Liver (tissue), 9 donors: ENCODE data around the gene TMEM51. TPM values are rescaled to one million over a fixed set of nuclear protein-coding genes. Genes with fewer than 3 reads are reported as not detected.

ENCODE experiments used
- DNase-seq: peaks from one replicate; pipeline ENCODE4 v3.0.0-alpha.2; 2017; ENCODE audit warnings: low spot score
- H3K27ac ChIP-seq, 2 donors: one replicate each; pipeline ENCODE4 v1.7.0; 2013; ENCODE audit warnings: inconsistent platforms in 2 of 2, low read length in 2 of 2, control low read depth in 1 of 2, low read depth in 1 of 2, mild to moderate bottlenecking in 1 of 2
- H3K27me3 ChIP-seq, 4 donors: one replicate each; pipeline versions ENCODE4 v1.6.1 to v1.7.0; 2013; ENCODE audit warnings: low read length in 3 of 4, inconsistent platforms in 1 of 4, mild to moderate bottlenecking in 1 of 4, moderate library complexity in 1 of 4; ENCODE audit not compliant: control insufficient read depth in 4 of 4, insufficient read depth in 4 of 4
- H3K36me3 ChIP-seq, 4 donors: one replicate each; pipeline versions ENCODE4 v1.6.1 to v1.7.0; 2013; ENCODE audit warnings: low read length in 3 of 4, mild to moderate bottlenecking in 3 of 4, low read depth in 1 of 4, moderate library complexity in 1 of 4; ENCODE audit not compliant: control insufficient read depth in 4 of 4, insufficient read depth in 3 of 4
- H3K4me1 ChIP-seq, 4 donors: one replicate each; pipeline versions ENCODE4 v1.6.1 to v1.7.0; 2013; ENCODE audit warnings: low read length in 3 of 4, mild to moderate bottlenecking in 3 of 4, moderate library complexity in 1 of 4; ENCODE audit not compliant: control insufficient read depth in 4 of 4, insufficient read depth in 4 of 4
- H3K4me3 ChIP-seq, 3 donors: one replicate each; pipeline versions ENCODE4 v1.6.1 to v1.7.0; 2013; ENCODE audit warnings: low read length in 3 of 3, control low read depth in 1 of 3, low read depth in 1 of 3, mild to moderate bottlenecking in 1 of 3
- H3K9ac ChIP-seq, 2 donors: one replicate each; pipeline ENCODE4 v1.7.0; 2013; ENCODE audit warnings: low read length in 2 of 2, mild to moderate bottlenecking in 2 of 2, moderate library complexity in 2 of 2, control low read depth in 1 of 2, low read depth in 1 of 2
- H3K9me3 ChIP-seq, 4 donors: one replicate each; pipeline versions ENCODE4 v1.6.1 to v1.7.0; 2013; ENCODE audit warnings: low read length in 3 of 4; ENCODE audit not compliant: control insufficient read depth in 4 of 4
- EGR1 ChIP-seq, 2 donors: IDR thresholded peaks; 2 replicates each; pipeline ENCODE4 v1.6.1; 2016 to 2018; ENCODE audit warnings: antibody characterized with exemption in 2 of 2, low read depth in 2 of 2
- FOXA1 ChIP-seq: IDR thresholded peaks from 2 replicates; pipeline ENCODE4 v1.6.1; 2016; ENCODE audit warnings: antibody characterized with exemption
- FOXA2 ChIP-seq: IDR thresholded peaks from 2 replicates; pipeline ENCODE4 v1.6.1; 2016; ENCODE audit warnings: antibody characterized with exemption
- GABPA ChIP-seq, 2 donors: IDR thresholded peaks in 1 of 2; conservative IDR thresholded peaks in 1 of 2; 2 replicates each; pipeline ENCODE4 v1.6.1; 2016; ENCODE audit warnings: antibody characterized with exemption in 2 of 2, mild to moderate bottlenecking in 1 of 2, moderate library complexity in 1 of 2
- HNF4A ChIP-seq, 2 donors: conservative IDR thresholded peaks; 2 replicates each; pipeline ENCODE4 v1.6.1; 2016; ENCODE audit warnings: antibody characterized with exemption in 2 of 2, mild to moderate bottlenecking in 2 of 2
- HNF4G ChIP-seq: IDR thresholded peaks from 2 replicates; pipeline ENCODE4 v1.6.1; 2016; ENCODE audit warnings: antibody characterized with exemption
- JUND ChIP-seq, 2 donors: IDR thresholded peaks; 2 replicates each; pipeline ENCODE4 v1.6.1; 2016; ENCODE audit warnings: antibody characterized with exemption in 2 of 2
- NR2F2 ChIP-seq: IDR thresholded peaks from 2 replicates; pipeline ENCODE4 v1.6.1; 2016; ENCODE audit warnings: antibody characterized with exemption
- RAD21 ChIP-seq, 2 donors: IDR thresholded peaks; 2 replicates each; pipeline ENCODE4 v1.6.1; 2016; ENCODE audit warnings: antibody characterized with exemption in 2 of 2, mild to moderate bottlenecking in 2 of 2
- SP1 ChIP-seq: IDR thresholded peaks from 2 replicates; pipeline ENCODE4 v1.6.1; 2018; ENCODE audit warnings: antibody characterized with exemption, mild to moderate bottlenecking
- TAF1 ChIP-seq: conservative IDR thresholded peaks from 2 replicates; pipeline ENCODE4 v1.6.1; 2016; ENCODE audit warnings: antibody characterized with exemption, mild to moderate bottlenecking
- YY1 ChIP-seq: IDR thresholded peaks from 2 replicates; pipeline ENCODE4 v1.6.1; 2016; ENCODE audit warnings: antibody characterized with exemption, mild to moderate bottlenecking
- WGBS: extraction: QIAGEN DNeasy Blood & Tissue Kit; methylation state at CpG from one replicate; pipeline ENCODE4 v1.1.7; 2013; 5-methylcytosine and 5-hydroxymethylcytosine counted together
- polyA plus RNA-seq, 2 donors: library from polyadenylated mRNA; stranded (reverse) in 1 of 2; unstranded in 1 of 2; fragments of 200-250 nt in 1 of 2; fragments of >200 nt in 1 of 2; fragmentation: Nextera tagmentation in 1 of 2; extraction: Ambion mirVana in 1 of 2; gene quantifications; one replicate each; pipeline versions ENCODE4 v1.2.1 to v1.2.3, GENCODE V29; 2013 to 2015
- total RNA-seq, 2 donors: library from RNA; depleted of rRNA; stranded (reverse); fragments of >200 nt; gene quantifications; one replicate each; pipeline ENCODE4 v1.2.3, GENCODE V29; 2014
- TF ChIP-seq, protein P1 (sequence below): IDR thresholded peaks from 2 replicates; pipeline ENCODE4 v1.6.1; 2016; ENCODE audit warnings: antibody characterized with exemption
- TF ChIP-seq, protein P2 (sequence below): fragments of 150-350 bp; IDR thresholded peaks from 2 replicates; pipeline ENCODE4 v1.5.1; 2017; ENCODE audit warnings: improper control_type of control experiment, low read depth, low read length; ENCODE audit not compliant: missing input control
- TF ChIP-seq, protein P3 (sequence below): IDR thresholded peaks from 2 replicates; pipeline ENCODE4 v1.6.1; 2016; ENCODE audit warnings: antibody characterized with exemption
- TF ChIP-seq, protein P4 (sequence below): IDR thresholded peaks from 2 replicates; pipeline ENCODE4 v1.6.1; 2016; ENCODE audit warnings: antibody characterized with exemption
- donor health status: healthy.
- donor health status: healthy.
- donor health status: healthy.
- donor health status: healthy.
- donor health status: healthy.

The TMEM51 gene
- total and polyA plus RNA-seq, 4 donors = 1.3 to 2.7 (median 1.9) TPM

DNA sequence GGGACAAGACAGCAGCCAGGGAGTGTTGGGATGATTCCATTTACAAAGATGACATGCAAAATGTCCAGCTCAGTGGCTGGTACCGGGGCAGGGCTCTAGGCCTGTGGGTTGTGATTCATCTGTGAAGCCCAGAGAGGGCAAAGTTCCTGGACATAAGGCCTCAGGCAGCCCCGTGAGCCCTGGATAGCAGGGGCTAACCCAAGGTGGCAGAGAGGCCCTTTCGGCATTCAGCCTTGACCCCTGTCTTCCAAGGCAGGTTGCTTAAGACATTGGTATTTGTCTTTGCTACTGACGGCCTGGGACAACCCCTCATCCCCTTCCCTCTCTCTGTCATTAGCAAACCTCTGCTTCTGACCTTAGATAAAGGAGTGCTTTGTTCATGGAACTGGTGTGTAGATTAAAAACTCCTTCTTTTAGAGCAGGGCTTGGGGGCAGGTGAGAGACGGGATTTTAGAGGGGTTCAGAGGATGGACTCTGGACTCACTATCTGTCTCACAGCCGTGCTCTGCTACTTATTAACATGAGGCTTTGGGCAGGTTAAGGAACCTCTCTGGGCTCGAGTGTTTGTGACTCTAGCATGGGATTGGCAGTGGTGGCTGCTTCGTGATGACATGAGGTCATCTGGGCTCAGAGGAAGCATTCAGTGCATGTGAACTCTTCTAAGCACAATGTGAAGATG, 36.3 kb downstream of the TMEM51 start:
- H3K27ac ChIP-seq = peak overlapping the region; percentile 31 to 53
- no peak for DNase-seq
- WGBS = 69% methylated on average over 8 of the region's 8 CpGs
- peaks cover 0 to 4% (median under 1%) of the 10 kb centered on the region in 4 donors for H3K27me3 ChIP-seq
- H3K4me3 ChIP-seq = no peak overlapping the region
- no peak overlapping the region for H3K9ac ChIP-seq
- no peaks in the 10 kb centered on the region for H3K9me3 ChIP-seq
- TF ChIP-seq EGR1 (IDR thresholded peaks at IDR 0.05; ENCODE audit: low read depth in 2 of 2) (no peak), RAD21 (IDR thresholded peaks at IDR 0.05) (no peak), GABPA (IDR thresholded peaks at IDR 0.05 in 1 of 2, conservative IDR thresholded peaks at IDR 0.05 in 1 of 2) (no peak), FOXA1 (no peak), HNF4G (no peak), SP1 (no peak), YY1 (no peak), FOXA2 (no peak)
- TF ChIP-seq, protein P1, sequence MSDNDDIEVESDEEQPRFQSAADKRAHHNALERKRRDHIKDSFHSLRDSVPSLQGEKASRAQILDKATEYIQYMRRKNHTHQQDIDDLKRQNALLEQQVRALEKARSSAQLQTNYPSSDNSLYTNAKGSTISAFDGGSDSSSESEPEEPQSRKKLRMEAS = no peak
- TF ChIP-seq, protein P2, sequence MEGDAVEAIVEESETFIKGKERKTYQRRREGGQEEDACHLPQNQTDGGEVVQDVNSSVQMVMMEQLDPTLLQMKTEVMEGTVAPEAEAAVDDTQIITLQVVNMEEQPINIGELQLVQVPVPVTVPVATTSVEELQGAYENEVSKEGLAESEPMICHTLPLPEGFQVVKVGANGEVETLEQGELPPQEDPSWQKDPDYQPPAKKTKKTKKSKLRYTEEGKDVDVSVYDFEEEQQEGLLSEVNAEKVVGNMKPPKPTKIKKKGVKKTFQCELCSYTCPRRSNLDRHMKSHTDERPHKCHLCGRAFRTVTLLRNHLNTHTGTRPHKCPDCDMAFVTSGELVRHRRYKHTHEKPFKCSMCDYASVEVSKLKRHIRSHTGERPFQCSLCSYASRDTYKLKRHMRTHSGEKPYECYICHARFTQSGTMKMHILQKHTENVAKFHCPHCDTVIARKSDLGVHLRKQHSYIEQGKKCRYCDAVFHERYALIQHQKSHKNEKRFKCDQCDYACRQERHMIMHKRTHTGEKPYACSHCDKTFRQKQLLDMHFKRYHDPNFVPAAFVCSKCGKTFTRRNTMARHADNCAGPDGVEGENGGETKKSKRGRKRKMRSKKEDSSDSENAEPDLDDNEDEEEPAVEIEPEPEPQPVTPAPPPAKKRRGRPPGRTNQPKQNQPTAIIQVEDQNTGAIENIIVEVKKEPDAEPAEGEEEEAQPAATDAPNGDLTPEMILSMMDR = no peak
- H3K36me3 ChIP-seq = no peaks in the 10 kb centered on the region
- H3K4me1 ChIP-seq = no peaks in the 10 kb centered on the region

DNA sequence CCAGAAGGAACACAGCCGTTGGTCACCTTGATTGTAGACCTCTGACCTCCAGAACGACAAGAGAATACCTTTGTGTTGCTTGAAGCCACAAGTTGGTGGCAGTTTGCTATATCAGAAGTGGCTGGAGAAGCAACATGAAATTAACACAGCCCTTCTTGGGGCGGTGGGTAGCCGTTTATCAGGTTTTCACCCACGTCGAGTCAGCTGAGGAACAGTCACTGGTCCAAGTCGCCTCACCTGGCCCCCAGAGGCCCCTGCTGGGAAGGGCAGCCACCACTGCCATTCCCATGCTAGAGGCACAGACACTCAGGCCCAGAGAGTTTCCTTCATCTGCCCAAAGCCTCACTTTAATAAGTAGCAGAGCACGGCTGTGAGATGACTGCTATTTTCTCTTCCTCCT, 37.7 kb downstream of the TMEM51 start:
- Histone ChIP-seq H3K4me3 (no peak overlapping the region), H3K4me1 (no peaks in the 10 kb centered on the region), H3K27me3 (peaks cover 0 to 8% (median 0%) of the 10 kb centered on the region in 4 donors), H3K9me3 (no peaks in the 10 kb centered on the region), H3K9ac (no peak overlapping the region), H3K27ac (no peak overlapping the region), H3K36me3 (no peaks in the 10 kb centered on the region)
- TF ChIP-seq TAF1 (no peak), FOXA1 (no peak), JUND (IDR thresholded peaks at IDR 0.05) (no peak), NR2F2 (no peak), EGR1 (IDR thresholded peaks at IDR 0.05; ENCODE audit: low read depth in 2 of 2) (no peak), HNF4G (no peak), HNF4A (conservative IDR thresholded peaks at IDR 0.05) (no peak), RAD21 (IDR thresholded peaks at IDR 0.05) (no peak), FOXA2 (no peak)
- TF ChIP-seq, protein P3, sequence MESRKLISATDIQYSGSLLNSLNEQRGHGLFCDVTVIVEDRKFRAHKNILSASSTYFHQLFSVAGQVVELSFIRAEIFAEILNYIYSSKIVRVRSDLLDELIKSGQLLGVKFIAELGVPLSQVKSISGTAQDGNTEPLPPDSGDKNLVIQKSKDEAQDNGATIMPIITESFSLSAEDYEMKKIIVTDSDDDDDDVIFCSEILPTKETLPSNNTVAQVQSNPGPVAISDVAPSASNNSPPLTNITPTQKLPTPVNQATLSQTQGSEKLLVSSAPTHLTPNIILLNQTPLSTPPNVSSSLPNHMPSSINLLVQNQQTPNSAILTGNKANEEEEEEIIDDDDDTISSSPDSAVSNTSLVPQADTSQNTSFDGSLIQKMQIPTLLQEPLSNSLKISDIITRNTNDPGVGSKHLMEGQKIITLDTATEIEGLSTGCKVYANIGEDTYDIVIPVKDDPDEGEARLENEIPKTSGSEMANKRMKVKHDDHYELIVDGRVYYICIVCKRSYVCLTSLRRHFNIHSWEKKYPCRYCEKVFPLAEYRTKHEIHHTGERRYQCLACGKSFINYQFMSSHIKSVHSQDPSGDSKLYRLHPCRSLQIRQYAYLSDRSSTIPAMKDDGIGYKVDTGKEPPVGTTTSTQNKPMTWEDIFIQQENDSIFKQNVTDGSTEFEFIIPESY = no peak
- TF ChIP-seq, protein P2 = no peak
- TF ChIP-seq, protein P4, sequence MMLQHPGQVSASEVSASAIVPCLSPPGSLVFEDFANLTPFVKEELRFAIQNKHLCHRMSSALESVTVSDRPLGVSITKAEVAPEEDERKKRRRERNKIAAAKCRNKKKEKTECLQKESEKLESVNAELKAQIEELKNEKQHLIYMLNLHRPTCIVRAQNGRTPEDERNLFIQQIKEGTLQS = no peak
- TF ChIP-seq, protein P1 = no peak
- 82% methylated on average over 8 of the region's 8 CpGs for WGBS
- no peak for DNase-seq
